ENCODE measurements around the gene PEX19. TPM values are rescaled to one million over a fixed set of nuclear protein-coding genes. Genes with fewer than 3 reads are reported as not detected.

The PEX19 gene
- 21.2 to 30.0 TPM (median 26.3 TPM) in 5 replicates for total RNA-seq (2022; extraction: Qiagen RNA extraction; ENCODE audit: low read depth)

DNA sequence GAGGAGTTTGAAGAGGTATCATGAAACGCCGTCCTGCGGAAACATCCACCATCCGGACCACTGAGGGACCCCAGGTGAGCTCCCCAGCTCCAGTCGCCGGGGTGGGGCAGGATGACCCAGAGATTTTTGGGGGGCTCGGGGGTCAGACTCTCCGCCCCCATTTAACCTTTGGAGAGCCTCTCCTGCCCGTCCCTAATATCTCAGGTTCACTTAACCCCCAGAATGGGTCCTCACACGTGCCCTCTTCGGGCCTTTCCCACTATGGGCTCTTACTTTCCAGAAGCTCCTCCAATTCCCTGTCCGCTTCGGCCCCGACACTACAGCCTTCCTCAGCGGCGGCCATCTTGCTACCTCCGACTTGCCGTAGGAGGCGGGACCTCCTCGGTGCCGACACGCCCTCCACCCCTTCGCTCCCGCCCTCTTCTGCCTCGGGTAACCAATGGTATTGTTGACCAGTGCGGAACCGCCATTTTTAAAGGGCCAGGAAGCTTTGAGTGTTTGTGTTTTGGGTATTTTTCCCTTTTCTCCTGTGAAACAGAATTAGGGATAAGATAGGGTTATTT, at the start of gene PEX19:
Gene PEX19, minus strand, starts transcription at position 352 of the 563 bp plus-strand sequence. Its CDS starts 9 bp downstream, at position 343.

GRCh38 chr1:160261893-160262794, 22.8 kb downstream of the PEX19 start, which contains the start of gene DCAF8:
Gene DCAF8, minus strand, starts transcription at chr1:160262549. Its CDS starts 18,541 bp downstream, at chr1:160244008.

Other genes with a start within 250 kb of the PEX19 start
- 0.02 TPM in 1 of 5 replicates, not detected in the others for gene KCNJ10, start 215.0 kb downstream of the PEX19 start, total RNA-seq (2022; extraction: Qiagen RNA extraction; ENCODE audit: low read depth)
- gene KCNJ9, start 203.6 kb downstream of the PEX19 start, total RNA-seq (2022; extraction: Qiagen RNA extraction; ENCODE audit: low read depth) = not detected in 5 replicates
- 6.4 to 9.9 TPM (median 8.2 TPM) in 5 replicates for gene IGSF8, start 186.5 kb downstream of the PEX19 start, total RNA-seq (2022; extraction: Qiagen RNA extraction; ENCODE audit: low read depth)
- 0.02 to 0.06 TPM (median 0.03 TPM) in 3 of 5 replicates, not detected in the others for gene ATP1A2, start 169.4 kb downstream of the PEX19 start, total RNA-seq (2022; extraction: Qiagen RNA extraction; ENCODE audit: low read depth)
- gene ATP1A4, start 133.5 kb downstream of the PEX19 start, total RNA-seq (2022; extraction: Qiagen RNA extraction; ENCODE audit: low read depth) = not detected in 5 replicates
- not detected in 5 replicates for gene CASQ1, start 94.6 kb downstream of the PEX19 start, total RNA-seq (2022; extraction: Qiagen RNA extraction; ENCODE audit: low read depth)
- gene PEA15, start 79.7 kb downstream of the PEX19 start, total RNA-seq (2022; extraction: Qiagen RNA extraction; ENCODE audit: low read depth) = 190 to 235 TPM (median 206 TPM) in 5 replicates
- gene DCAF8, start 22.6 kb downstream of the PEX19 start, total RNA-seq (2022; extraction: Qiagen RNA extraction; ENCODE audit: low read depth) = 41.2 to 58.7 TPM (median 53.4 TPM) in 5 replicates
- gene COPA, start 58.1 kb upstream of the PEX19 start, total RNA-seq (2022; extraction: Qiagen RNA extraction; ENCODE audit: low read depth) = 83.1 to 98.1 TPM (median 87.3 TPM) in 5 replicates
- 43.5 to 48.5 TPM (median 46.6 TPM) in 5 replicates for gene NCSTN, start 58.2 kb upstream of the PEX19 start, total RNA-seq (2022; extraction: Qiagen RNA extraction; ENCODE audit: low read depth)
- gene NHLH1, start 81.9 kb upstream of the PEX19 start, total RNA-seq (2022; extraction: Qiagen RNA extraction; ENCODE audit: low read depth) = 0.33 to 0.71 TPM (median 0.38 TPM) in 5 replicates
- gene VANGL2, start 115.4 kb upstream of the PEX19 start, total RNA-seq (2022; extraction: Qiagen RNA extraction; ENCODE audit: low read depth) = 0.84 to 1.3 TPM (median 1.2 TPM) in 5 replicates
- gene SLAMF6, start 238.1 kb upstream of the PEX19 start, total RNA-seq (2022; extraction: Qiagen RNA extraction; ENCODE audit: low read depth) = not detected in 5 replicates

All from A549 treated with DMSO at 1 μM for 4 hours (cell line).